Osteocyte (in vitro differentiated cells): Measurements from ENCODE around the gene PDE1A. TPM values are rescaled to one million over a fixed set of nuclear protein-coding genes. Genes with fewer than 3 reads are reported as not detected.

ENCODE experiments used
- DNase-seq: peaks from one replicate; pipeline ENCODE4 v3.0.0; 2021; ENCODE audit warnings: mixed read lengths; ENCODE audit not compliant: unreplicated experiment; ENCODE audit errors: extremely low spot score
- H3K27ac Mint-ChIP-seq: one replicate; pipeline ENCODE4 v1.8.0; 2021; ENCODE audit warnings: mild to moderate bottlenecking, mixed read lengths; ENCODE audit not compliant: unreplicated experiment
- H3K27me3 Mint-ChIP-seq: one replicate; pipeline ENCODE4 v1.8.0; 2021; ENCODE audit warnings: mixed read lengths; ENCODE audit not compliant: unreplicated experiment
- H3K36me3 Mint-ChIP-seq: one replicate; pipeline ENCODE4 v1.8.0; 2021; ENCODE audit warnings: mixed read lengths; ENCODE audit not compliant: unreplicated experiment
- H3K4me1 Mint-ChIP-seq: one replicate; pipeline ENCODE4 v1.8.0; 2021; ENCODE audit warnings: mixed read lengths; ENCODE audit not compliant: unreplicated experiment
- H3K4me3 Mint-ChIP-seq: one replicate; pipeline ENCODE4 v1.8.0; 2021; ENCODE audit warnings: mild to moderate bottlenecking, moderate library complexity, mixed read lengths; ENCODE audit not compliant: unreplicated experiment
- H3K9me3 Mint-ChIP-seq: one replicate; pipeline ENCODE4 v1.8.0; 2021; ENCODE audit warnings: mixed read lengths; ENCODE audit not compliant: unreplicated experiment
- CTCF ChIP-seq: fragments of 200-600 bp; sonication (generic); IDR thresholded peaks from 2 replicates; pipeline ENCODE4 v1.5.0; 2021; ENCODE audit warnings: antibody characterized with exemption, mild to moderate bottlenecking, moderate library complexity
- total RNA-seq: library from RNA; stranded (reverse); gene quantifications from 2 replicates; pipeline ENCODE4 v1.2.1, GENCODE V29; 2021

Gene PDE1A
- total RNA-seq, 1 donor from 2014 or later: 1.8 TPM

GRCh38 chr2:182090486-182090885 lies 336.4 kb downstream of the PDE1A start:
- H3K36me3 Mint-ChIP-seq: peaks cover 6% of the 10 kb centered on the region
- H3K9me3 Mint-ChIP-seq: peaks cover 7% of the 10 kb centered on the region
- no peak overlapping the region for H3K27ac Mint-ChIP-seq
- no peak for TF ChIP-seq CTCF
- no peak overlapping the region for H3K4me3 Mint-ChIP-seq
- peaks cover 24% of the 10 kb centered on the region for H3K4me1 Mint-ChIP-seq
- no peaks in the 10 kb centered on the region for H3K27me3 Mint-ChIP-seq
- no peak for DNase-seq
